NCI-H1092 (cell line): ENCODE measurements around the gene NPBWR2.

Source experiments
- DNase-seq: peaks from one replicate; lab custom pipeline; 2025; lab: John Stamatoyannopoulos, UW

Gene NPBWR2, protein sequence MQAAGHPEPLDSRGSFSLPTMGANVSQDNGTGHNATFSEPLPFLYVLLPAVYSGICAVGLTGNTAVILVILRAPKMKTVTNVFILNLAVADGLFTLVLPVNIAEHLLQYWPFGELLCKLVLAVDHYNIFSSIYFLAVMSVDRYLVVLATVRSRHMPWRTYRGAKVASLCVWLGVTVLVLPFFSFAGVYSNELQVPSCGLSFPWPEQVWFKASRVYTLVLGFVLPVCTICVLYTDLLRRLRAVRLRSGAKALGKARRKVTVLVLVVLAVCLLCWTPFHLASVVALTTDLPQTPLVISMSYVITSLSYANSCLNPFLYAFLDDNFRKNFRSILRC

GRCh38 chr20:64106981-64107735, at the start of gene NPBWR2:
TSS of gene NPBWR2 (minus strand) at chr20:64107565. CDS start at chr20:64106831, 734 bp downstream.
- DNase-seq = no peak

DNA sequence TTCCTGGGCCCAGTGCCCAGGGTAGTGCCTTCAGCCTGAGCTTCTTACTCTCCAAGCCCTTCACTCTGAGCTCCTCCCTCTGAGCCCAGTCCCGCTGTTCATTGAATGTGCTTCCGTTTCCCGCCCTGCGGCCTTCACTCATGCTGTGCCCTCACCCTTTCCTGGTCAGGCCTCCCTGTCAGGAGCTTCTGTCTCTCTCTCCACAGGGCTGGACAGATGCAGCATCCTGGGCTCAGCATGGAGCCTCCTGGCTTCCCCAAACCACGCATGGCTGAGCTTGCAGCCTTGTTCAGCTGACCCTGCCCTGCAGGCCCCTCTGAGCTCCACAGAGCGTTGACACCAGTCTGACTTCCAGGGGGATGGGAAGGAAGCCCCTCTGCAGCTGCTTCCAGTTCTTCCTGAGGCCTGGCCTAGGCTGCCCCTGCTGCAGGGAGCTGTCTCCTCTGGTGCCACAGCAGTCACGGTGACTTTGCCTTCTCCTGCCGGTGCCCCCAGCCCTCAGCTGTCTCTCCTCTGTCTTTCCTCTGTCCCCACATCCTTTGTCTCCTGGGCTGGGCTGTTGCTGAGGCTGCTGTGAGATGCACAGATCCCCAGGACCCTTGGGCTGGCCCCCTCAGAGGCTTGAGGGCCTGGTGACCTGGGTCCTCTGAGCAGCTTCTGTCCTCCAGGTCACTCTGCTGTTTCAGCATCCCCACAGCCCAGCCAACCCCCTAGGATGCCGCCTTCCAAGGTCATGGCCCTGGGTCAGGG, 48.9 kb upstream of the NPBWR2 start:
- peak; percentile 56 for DNase-seq

DNA sequence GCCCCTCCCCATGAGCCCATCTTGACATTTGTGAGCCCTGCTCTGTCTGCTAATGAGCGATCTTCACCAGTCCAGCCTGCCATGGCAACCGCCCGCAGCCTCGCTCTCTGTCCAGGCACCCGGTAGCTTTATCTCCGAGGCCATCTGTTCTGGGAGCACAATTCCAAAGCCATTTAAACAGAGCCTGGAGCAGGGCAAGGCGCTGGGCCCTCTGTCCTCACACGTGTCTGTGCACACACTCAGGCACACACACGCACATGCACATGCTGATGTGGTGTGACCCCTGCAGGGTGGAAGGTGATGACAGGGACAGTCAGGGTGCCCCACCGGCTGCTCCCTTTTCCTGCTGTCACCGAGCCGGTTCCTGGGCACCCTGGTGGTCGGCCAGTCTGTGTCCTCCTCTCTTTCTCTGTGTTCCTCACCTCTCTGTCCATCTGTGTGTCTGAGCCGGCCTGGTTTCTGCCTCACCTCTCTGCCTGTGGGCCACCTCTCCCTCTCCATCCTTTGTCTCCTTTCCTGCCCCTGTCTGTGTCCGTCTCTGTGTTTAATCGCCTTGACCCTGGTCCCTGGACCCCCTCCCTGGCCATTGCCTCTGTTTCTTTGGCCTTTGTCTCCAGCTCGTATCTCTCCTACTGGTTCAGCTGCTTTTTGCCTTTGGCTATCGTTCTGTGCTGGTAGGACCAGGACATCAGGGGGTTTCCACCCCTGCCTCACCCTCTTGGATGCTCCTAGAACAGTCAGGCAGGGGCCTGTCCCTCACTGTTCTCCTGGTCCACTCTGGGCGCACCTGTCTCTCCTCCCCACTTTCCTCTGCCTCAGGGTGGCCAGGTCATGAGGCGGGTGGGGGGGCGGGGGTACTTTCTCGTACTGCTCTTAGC, 48.1 kb upstream of the NPBWR2 start:
- no peak for DNase-seq

GRCh38 chr20:64154590-64155257, 47.4 kb upstream of the NPBWR2 start:
- no peak for DNase-seq

DNA sequence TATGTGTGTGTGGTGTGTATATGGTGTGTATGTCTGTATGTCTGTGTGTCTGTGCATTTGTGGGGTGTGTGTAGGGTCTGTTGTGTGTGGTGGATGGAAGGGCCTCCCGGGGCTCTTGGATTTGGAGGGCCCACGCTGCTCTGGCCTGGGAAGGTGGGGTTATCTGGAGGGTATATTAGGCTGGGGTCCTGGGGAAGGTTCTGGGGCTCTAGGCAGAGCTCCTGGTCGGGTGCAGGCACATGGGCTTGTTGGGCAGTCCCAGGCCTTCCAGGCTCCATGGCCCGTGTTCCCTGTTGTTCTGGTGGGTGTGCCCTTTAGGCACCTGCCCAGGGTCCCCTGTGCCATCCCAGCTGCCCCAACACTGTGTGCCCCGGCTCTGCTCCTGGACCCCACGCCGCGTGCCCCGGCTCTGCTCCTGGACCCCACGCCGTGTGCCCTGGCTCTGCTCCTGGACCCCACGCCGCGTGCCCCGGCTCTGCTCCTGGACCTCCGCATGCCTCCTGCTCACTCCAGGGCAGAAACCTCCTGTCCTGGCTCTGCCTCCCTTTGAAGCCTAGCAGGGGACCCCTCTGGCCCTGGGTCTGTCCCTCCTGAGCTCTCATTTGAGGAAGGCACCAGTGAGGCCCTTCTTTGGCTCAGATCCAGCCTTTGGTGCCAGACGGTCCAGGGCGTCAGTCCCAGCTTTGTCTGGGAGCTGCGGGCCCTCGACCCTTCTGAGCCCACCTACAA, 46.7 kb upstream of the NPBWR2 start:
- no peak for DNase-seq

DNA sequence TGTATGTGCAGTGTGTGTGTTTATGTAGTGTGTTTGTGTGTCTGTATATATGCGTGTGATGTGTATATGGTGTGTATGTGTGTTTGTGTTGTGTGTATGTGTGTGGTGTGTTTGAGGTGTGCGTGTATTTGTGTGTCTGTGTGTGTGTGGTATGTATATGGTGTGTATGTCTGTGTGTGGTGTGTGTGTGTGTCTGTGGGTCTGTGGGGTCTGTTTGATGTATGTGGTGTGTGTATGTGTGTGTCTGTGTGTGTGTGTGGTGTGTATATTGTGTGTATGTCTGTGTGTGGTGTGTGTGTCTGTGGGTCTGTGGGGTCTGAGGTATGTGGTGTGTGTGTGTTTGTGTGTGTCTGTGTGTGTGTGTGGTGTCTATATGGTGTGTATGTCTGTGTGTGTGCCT, 46.0 kb upstream of the NPBWR2 start:
- DNase-seq = no peak

DNA sequence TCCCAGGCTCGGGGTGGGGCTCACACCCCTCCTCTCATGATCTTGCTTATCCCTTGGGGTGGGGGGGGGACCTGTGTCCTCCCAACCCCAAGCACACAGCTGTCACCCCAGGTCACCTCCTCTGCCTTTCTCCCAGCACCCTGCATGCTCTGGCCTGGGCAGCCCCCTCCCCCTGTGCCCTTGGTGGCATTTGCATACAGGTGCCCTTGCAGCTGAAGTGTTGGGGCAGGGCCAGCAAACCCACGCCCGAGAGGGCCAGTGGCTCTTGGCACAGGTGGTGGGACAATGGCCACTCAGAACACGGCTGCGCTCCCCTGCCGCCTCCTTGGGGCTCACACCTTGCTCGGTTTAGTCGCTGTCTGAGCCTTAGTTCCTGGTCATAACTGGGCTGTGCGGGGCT, 45.5 kb upstream of the NPBWR2 start:
- peak; percentile 89 for DNase-seq

- DNase-seq = no peak
These were observed 44.5 kb upstream of the NPBWR2 start for GRCh38 chr20:64151633-64152530.

- no peak for DNase-seq
These were observed 43.6 kb upstream of the NPBWR2 start for GRCh38 chr20:64150756-64151632.

DNA sequence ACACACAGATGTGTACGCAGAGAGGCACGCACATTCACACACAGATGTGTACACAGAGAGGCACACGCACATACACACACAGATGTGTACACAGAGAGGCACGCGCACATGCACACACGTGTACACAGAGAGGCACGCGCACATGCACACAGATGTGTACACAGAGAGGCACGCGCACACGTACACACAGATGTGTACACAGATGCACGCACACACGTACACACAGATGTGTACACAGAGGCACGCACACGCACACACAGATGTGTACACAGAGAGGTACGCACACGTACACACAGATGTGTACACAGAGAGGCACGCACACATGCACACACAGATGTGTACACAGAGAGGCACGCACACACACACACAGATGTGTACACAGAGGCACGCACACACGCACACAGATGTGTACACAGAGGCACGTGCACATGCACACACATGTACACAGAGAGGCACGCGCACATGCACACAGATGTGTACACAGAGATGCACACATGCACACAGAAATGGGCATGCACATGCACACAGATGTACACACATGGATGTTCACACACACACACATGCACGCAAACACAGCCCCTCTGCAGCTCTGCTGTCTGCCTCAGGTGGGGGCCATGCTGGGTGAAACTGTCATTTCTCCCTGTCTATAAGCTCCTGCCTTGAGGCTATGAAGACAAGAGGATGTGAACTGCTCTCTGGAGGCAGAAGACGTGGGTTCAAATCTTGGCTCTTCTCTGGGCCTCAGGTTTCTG, 42.6 kb upstream of the NPBWR2 start:
- DNase-seq = no peak

GRCh38 chr20:64149141-64149540, 41.8 kb upstream of the NPBWR2 start:
- DNase-seq = no peak

GRCh38 chr20:64148581-64148980, 41.2 kb upstream of the NPBWR2 start:
- no peak for DNase-seq

DNA sequence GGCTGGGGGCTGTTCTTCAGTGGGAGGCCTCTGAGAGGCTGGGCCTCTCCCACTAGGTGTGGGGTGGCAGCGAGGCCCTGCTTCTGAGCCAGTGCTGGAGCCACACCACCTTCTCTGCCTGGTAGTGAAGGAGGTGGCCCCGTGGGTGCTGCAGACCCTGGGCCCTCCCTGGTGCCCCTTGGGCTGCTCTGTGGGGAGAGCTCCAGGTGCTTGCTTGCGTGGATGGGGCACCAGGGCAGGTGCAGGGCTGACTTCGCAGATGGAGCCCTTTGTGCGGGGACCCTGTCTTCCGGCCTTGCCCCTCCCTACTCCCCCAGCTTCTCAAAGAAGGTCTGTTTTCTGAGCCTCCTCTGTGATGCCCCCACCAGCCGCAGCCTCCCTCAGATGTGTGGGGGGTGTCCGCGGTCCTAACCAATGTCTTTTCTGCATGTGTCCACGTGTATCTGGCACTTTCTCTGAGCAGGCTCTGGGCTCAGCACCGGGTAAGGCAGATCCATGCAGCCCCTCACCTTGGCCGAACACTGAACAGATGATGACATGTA, 39.6 kb upstream of the NPBWR2 start:
- no peak for DNase-seq

- DNase-seq = no peak
These were observed 39.1 kb upstream of the NPBWR2 start for GRCh38 chr20:64146301-64146935.

GRCh38 chr20:64145458-64146300, 38.3 kb upstream of the NPBWR2 start:
- DNase-seq = no peak
